CD14-positive monocyte (primary cell): ENCODE results near the gene CCDC85A. TPM values are rescaled to one million over a fixed set of nuclear protein-coding genes. Genes with fewer than 3 reads are reported as not detected.

Source experiments
- DNase-seq, 3 donors: peaks; one replicate each; pipeline ENCODE4 v3.0.0-alpha.2; 2011 to 2022
- H2AFZ ChIP-seq: 2 replicates; pipeline ENCODE4 v1.6.0; 2012; ENCODE audit warnings: mild to moderate bottlenecking, low read depth, low read length, inconsistent platforms; ENCODE audit not compliant: insufficient read depth, poor library complexity, severe bottlenecking
- H3K27ac ChIP-seq, 2 donors: 1 replicate in 1 of 2; 2 replicates in 1 of 2; pipeline ENCODE4 v1.5.1; 2012 to 2013; ENCODE audit warnings: low read length in 2 of 2, control low read depth in 1 of 2, inconsistent platforms in 1 of 2, low read depth in 1 of 2, mild to moderate bottlenecking in 1 of 2
- H3K27me3 ChIP-seq, 2 donors: one replicate each; pipeline versions ENCODE4 v1.6.0 to v1.6.1; 2011 to 2013; ENCODE audit warnings: low read length in 2 of 2; ENCODE audit not compliant: control insufficient read depth in 2 of 2, insufficient read depth in 2 of 2
- H3K36me3 ChIP-seq, 2 donors: replicated peaks in 1 of 2; 1 replicate in 1 of 2; 2 replicates in 1 of 2; pipeline versions ENCODE4 v1.5.1 to v1.6.1; 2012 to 2013; ENCODE audit warnings: low read length in 2 of 2, control low read depth in 1 of 2, inconsistent platforms in 1 of 2, mild to moderate bottlenecking in 1 of 2; ENCODE audit not compliant: insufficient read depth in 2 of 2, control insufficient read depth in 1 of 2
- H3K4me1 ChIP-seq, 2 donors: 1 replicate in 1 of 2; 2 replicates in 1 of 2; pipeline versions ENCODE4 v1.5.1 to v1.6.1; 2012 to 2013; ENCODE audit warnings: low read length in 2 of 2, control low read depth in 1 of 2, inconsistent platforms in 1 of 2, mild to moderate bottlenecking in 1 of 2, moderate library complexity in 1 of 2; ENCODE audit not compliant: insufficient read depth in 2 of 2, control insufficient read depth in 1 of 2
- H3K4me2 ChIP-seq: replicated peaks from 2 replicates; pipeline ENCODE3; 2012; ENCODE audit warnings: low read length, moderate library complexity, mild to moderate bottlenecking; ENCODE audit not compliant: poor library complexity, severe bottlenecking; ENCODE audit errors: extremely low read depth
- H3K4me3 ChIP-seq, 3 experiments: fragments of 200-600 bp in 1 of 3; sonication (generic) in 1 of 3; replicated peaks in 1 of 3; 1 replicate in 2 of 3; 2 replicates in 1 of 3; pipeline ENCODE4 v1.5.1; 2011 to 2013; ENCODE audit warnings: low read length in 3 of 3, mild to moderate bottlenecking in 3 of 3, control low read depth in 2 of 3, low read depth in 2 of 3, inconsistent platforms in 1 of 3, moderate library complexity in 1 of 3
- H3K79me2 ChIP-seq: 2 replicates; pipeline ENCODE4 v1.6.0; 2012; ENCODE audit warnings: mild to moderate bottlenecking, control low read depth, inconsistent platforms, low read length, moderate library complexity; ENCODE audit not compliant: insufficient read depth
- H3K9ac ChIP-seq: 2 replicates; pipeline ENCODE4 v1.6.0; 2017; ENCODE audit warnings: low read length, mild to moderate bottlenecking; ENCODE audit not compliant: insufficient read depth, poor library complexity, severe bottlenecking
- H3K9me3 ChIP-seq, 2 donors: replicated peaks in 1 of 2; 1 replicate in 1 of 2; 2 replicates in 1 of 2; pipeline versions ENCODE4 v1.5.1 to v1.6.1; 2012 to 2013; ENCODE audit warnings: low read length in 2 of 2, control low read depth in 1 of 2; ENCODE audit not compliant: control insufficient read depth in 1 of 2, insufficient read depth in 1 of 2
- H4K20me1 ChIP-seq: 2 replicates; pipeline ENCODE4 v1.6.0; 2012; ENCODE audit warnings: mild to moderate bottlenecking, low read length, control low read depth, moderate library complexity; ENCODE audit not compliant: insufficient read depth
- H3K27ac Mint-ChIP-seq, 7 donors: one replicate each; pipeline ENCODE4 v1.8.0; 2020; ENCODE audit warnings: mild to moderate bottlenecking in 7 of 7, mixed read lengths in 7 of 7, moderate library complexity in 6 of 7, inconsistent platforms in 2 of 7
- H3K27me3 Mint-ChIP-seq, 3 donors: one replicate each; pipeline ENCODE4 v1.8.0; 2021 to 2022; ENCODE audit warnings: low read depth in 3 of 3, mild to moderate bottlenecking in 3 of 3, mixed read lengths in 3 of 3, moderate library complexity in 3 of 3, inconsistent platforms in 1 of 3
- H3K36me3 Mint-ChIP-seq, 2 donors: one replicate each; pipeline ENCODE4 v1.8.0; 2020; ENCODE audit warnings: mixed read lengths in 2 of 2, inconsistent platforms in 1 of 2, mild to moderate bottlenecking in 1 of 2
- H3K4me1 Mint-ChIP-seq: one replicate; pipeline ENCODE4 v1.8.0; 2020; ENCODE audit warnings: mild to moderate bottlenecking, mixed read lengths
- H3K4me3 Mint-ChIP-seq, 2 donors: one replicate each; pipeline ENCODE4 v1.8.0; 2020; ENCODE audit warnings: mild to moderate bottlenecking in 2 of 2, mixed read lengths in 2 of 2, moderate library complexity in 1 of 2
- H3K9me3 Mint-ChIP-seq, 7 donors: one replicate each; pipeline ENCODE4 v1.8.0; 2020 to 2022; ENCODE audit warnings: mixed read lengths in 7 of 7, mild to moderate bottlenecking in 6 of 7, moderate library complexity in 6 of 7, inconsistent platforms in 2 of 7
- CTCF ChIP-seq: fragments of 200-600 bp; IDR thresholded peaks from one replicate; pipeline ENCODE4 v1.8.0; 2022; ENCODE audit warnings: antibody characterized with exemption, mild to moderate bottlenecking
- WGBS: methylation state at CpG from one replicate; pipeline ENCODE4 v1.1.5; 2013; ENCODE audit warnings: missing lambda C conversion rate; ENCODE audit not compliant: insufficient coverage; 5-methylcytosine and 5-hydroxymethylcytosine counted together
- intact Hi-C, 2 donors: fragments of 100-400 bp; cut with micrococcal nuclease; formaldehyde crosslinking; loops; one replicate each; pipeline versions ENCODE4 v1.15.0 to v1.15.1; 2023
- polyA plus RNA-seq, 3 donors: library from polyadenylated mRNA; depleted of rRNA in 1 of 3; unstranded in 2 of 3; stranded (reverse) in 1 of 3; fragments of 300-500 nt in 2 of 3; fragments of >200 nt in 1 of 3; fragmentation: Illumina TruSeq in 2 of 3; gene quantifications; 1 replicate in 2 of 3; 2 replicates in 1 of 3; pipeline ENCODE4 v1.2.3, GENCODE V29; 2012 to 2021

CCDC85A gene
- polyA plus RNA-seq, 3 donors, result not detected

DNA sequence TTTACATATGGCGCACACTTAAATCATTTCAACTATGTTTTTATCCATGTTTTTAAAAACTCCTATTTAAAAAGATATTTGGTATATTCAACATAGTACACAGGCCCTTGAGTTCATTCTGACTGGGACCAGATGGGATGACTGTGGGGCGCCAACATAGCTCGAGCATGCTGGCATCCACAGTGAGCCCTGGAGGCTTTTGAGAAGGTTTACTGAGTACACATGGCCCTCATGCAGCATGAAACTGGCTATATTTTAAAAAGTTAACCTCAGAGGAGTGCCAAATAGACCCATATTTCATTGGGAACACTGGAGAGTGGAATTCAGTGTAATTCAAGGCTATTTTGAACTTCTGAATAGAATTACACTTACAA, 83.6 kb downstream of the CCDC85A start:
- intact Hi-C loops, result no loop called here
- Mint-ChIP-seq H3K4me1 (no peaks in the 10 kb centered on the region), H3K36me3 (no peaks in the 10 kb centered on the region), H3K27ac (no peak overlapping the region), H3K27me3 (peaks cover 0 to 2% (median 0%) of the 10 kb centered on the region in 3 donors), H3K4me3 (no peak overlapping the region), H3K9me3 (peaks cover 0 to 2% (median 1%) of the 10 kb centered on the region in 7 donors)
- Histone ChIP-seq H3K36me3 (no peaks in the 10 kb centered on the region), H2AFZ (no peak overlapping the region), H3K9me3 (no peaks in the 10 kb centered on the region), H3K27me3 (no peaks in the 10 kb centered on the region), H3K4me2 (no peak overlapping the region), H4K20me1 (no peaks in the 10 kb centered on the region), H3K9ac (no peak overlapping the region), H3K4me3 (no peak overlapping the region), H3K27ac (no peak overlapping the region), H3K4me1 (no peaks in the 10 kb centered on the region), H3K79me2 (no peaks in the 10 kb centered on the region)
- DNase-seq, result no peak
- TF ChIP-seq CTCF, result no peak
- WGBS, result 92% methylated on average over 2 of the region's 3 CpGs

DNA sequence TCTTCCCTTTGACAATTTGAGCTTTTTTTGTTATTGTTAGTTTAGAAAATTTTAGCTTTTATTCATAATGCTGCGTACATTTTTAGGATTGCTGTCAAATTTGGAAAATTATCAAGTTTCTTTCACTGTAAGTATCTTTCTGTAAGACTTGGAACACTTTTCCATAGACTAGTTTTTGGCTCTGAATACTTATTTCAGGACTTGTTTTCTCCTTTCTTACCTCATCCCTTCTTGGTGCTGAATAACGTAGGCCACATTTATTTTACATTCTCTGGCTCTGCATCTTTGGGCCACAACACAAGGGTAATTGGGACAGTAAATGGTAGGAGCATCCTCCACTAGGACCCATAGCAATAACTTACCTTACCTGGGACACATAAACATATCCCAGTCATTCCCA, 85.1 kb downstream of the CCDC85A start:
- no peak overlapping the region for H3K27ac ChIP-seq
- no peaks in the 10 kb centered on the region for H3K27me3 ChIP-seq
- no CpG with 5 or more reads among the region's 2 CpGs for WGBS
- no peaks in the 10 kb centered on the region for H3K4me1 ChIP-seq
- no peak overlapping the region for H3K4me2 ChIP-seq
- no peaks in the 10 kb centered on the region for H4K20me1 ChIP-seq
- H3K9ac ChIP-seq, result no peak overlapping the region
- H3K36me3 ChIP-seq, result no peaks in the 10 kb centered on the region
- H3K4me3 ChIP-seq, result no peak overlapping the region
- no peak overlapping the region for H3K27ac Mint-ChIP-seq
- no peaks in the 10 kb centered on the region for H3K4me1 Mint-ChIP-seq
- H3K27me3 Mint-ChIP-seq, result peaks cover 0 to 2% (median 0%) of the 10 kb centered on the region in 3 donors
- no peaks in the 10 kb centered on the region for H3K79me2 ChIP-seq
- TF ChIP-seq CTCF, result no peak
- intact Hi-C loops, result no loop called here
- H3K9me3 Mint-ChIP-seq, result peaks cover 0 to 4% (median 0%) of the 10 kb centered on the region in 7 donors
- H3K4me3 Mint-ChIP-seq, result no peak overlapping the region
- H2AFZ ChIP-seq, result no peak overlapping the region
- DNase-seq, result no peak
- no peaks in the 10 kb centered on the region for H3K9me3 ChIP-seq
- H3K36me3 Mint-ChIP-seq, result no peaks in the 10 kb centered on the region
